Mucosa of rectum (tissue), 2 donors: ENCODE measurements around the gene ACTG2.
A peak's percentile ranks its signal among the peaks of the same experiment; 100 is the strongest.

ENCODE experiments used
- H3K27ac ChIP-seq, 2 donors: one replicate each; pipeline ENCODE4 v1.7.0; 2013; ENCODE audit warnings: inconsistent platforms in 2 of 2, low read depth in 2 of 2, low read length in 2 of 2
- H3K27me3 ChIP-seq, 2 donors: one replicate each; pipeline ENCODE4 v1.7.0; 2013; ENCODE audit warnings: low read length in 2 of 2; ENCODE audit not compliant: control insufficient read depth in 2 of 2, insufficient read depth in 2 of 2
- H3K36me3 ChIP-seq, 2 donors: one replicate each; pipeline ENCODE4 v1.7.0; 2013; ENCODE audit warnings: low read length in 2 of 2; ENCODE audit not compliant: control insufficient read depth in 2 of 2, insufficient read depth in 2 of 2
- H3K4me1 ChIP-seq, 2 donors: one replicate each; pipeline ENCODE4 v1.7.0; 2013; ENCODE audit warnings: low read length in 2 of 2, mild to moderate bottlenecking in 1 of 2; ENCODE audit not compliant: control insufficient read depth in 2 of 2, insufficient read depth in 2 of 2
- H3K4me3 ChIP-seq, 2 donors: one replicate each; pipeline ENCODE4 v1.7.0; 2013; ENCODE audit warnings: low read length in 2 of 2
- H3K9ac ChIP-seq, 2 donors: one replicate each; pipeline ENCODE4 v1.7.0; 2013; ENCODE audit warnings: low read length in 2 of 2, low read depth in 1 of 2, mild to moderate bottlenecking in 1 of 2
- H3K9me3 ChIP-seq, 2 donors: one replicate each; pipeline ENCODE4 v1.7.0; 2013; ENCODE audit warnings: low read length in 2 of 2; ENCODE audit not compliant: control insufficient read depth in 2 of 2
- donor health status: healthy.
- donor health status: Normal muscosa, but diverticular disease.

Gene ACTG2

DNA sequence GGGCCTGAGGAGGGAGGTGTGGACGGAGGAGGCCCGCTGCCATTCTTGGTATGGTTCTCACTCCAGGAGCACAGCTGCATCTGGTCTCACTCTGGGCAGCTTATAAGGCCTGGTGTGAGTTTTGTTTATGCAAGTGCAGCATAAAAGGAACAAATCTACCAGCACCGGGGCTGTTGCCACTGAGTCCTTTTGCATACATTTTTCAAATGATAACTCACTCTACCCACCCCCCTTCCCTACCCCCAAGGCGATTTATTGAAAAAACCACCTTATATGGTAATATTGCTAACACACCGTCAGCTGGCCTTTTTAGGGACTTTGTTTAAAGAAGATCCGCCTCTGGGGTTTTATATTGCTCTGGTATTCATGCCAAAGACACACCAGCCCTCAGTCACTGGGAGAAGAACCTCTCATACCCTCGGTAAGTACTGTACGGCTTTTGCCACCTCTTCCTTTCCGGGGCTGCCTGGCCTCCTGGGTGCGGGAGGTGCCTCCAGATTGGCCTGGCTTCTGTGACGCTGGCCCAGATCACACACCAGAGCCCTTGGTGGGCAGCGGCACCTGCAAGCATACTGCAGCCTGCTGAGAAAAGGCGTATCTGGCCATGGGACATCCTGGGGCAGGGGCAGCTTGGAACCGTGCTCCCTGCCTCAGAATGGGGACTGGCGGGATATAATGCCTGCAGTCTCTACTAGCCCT is at the start of gene ACTG2:
ACTG2 (plus strand) TSS at position 378 of the 699 bp plus-strand sequence. CDS start 8,304 bp downstream, outside the sequence.
- no peaks in the 10 kb centered on the region for H3K36me3 ChIP-seq
- peak within 1 kb of the TSS; percentile 10 to 33 for H3K9ac ChIP-seq
- H3K4me3 ChIP-seq = peak within 1 kb of the TSS; percentile 2 to 72
- H3K27ac ChIP-seq = peak within 1 kb of the TSS; percentile 77 to 81
- H3K27me3 ChIP-seq = no peaks in the 10 kb centered on the region
- H3K4me1 ChIP-seq = peaks cover 0 to 3% of the 10 kb centered on the region in 2 donors
- no peaks in the 10 kb centered on the region for H3K9me3 ChIP-seq

DNA sequence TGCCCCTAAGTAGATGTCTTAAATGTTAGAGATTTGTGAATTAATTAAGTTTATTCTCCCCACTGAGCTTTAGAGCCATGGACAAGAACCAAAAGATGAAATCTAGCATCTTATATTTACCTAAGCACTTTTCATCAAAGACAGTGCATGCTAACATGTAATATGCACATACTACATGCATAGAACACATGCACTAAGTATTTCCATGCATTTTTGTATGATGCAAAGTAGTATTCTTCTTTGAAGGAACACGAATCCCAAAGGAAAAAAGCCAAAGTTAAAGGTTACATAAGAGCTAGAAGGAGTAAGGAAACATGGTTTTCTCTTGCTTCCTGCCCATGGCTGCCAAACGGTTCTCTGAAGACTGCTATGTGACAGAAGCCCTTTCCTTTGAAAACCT is 48.7 kb upstream of the ACTG2 start:
- H3K4me1 ChIP-seq = peaks cover 3 to 11% of the 10 kb centered on the region in 2 donors
- H3K36me3 ChIP-seq = peaks cover 29 to 37% of the 10 kb centered on the region in 2 donors
- H3K27me3 ChIP-seq = no peaks in the 10 kb centered on the region
- no peak overlapping the region for H3K27ac ChIP-seq
- no peaks in the 10 kb centered on the region for H3K9me3 ChIP-seq
- no peak overlapping the region for H3K4me3 ChIP-seq
- no peak overlapping the region for H3K9ac ChIP-seq

DNA sequence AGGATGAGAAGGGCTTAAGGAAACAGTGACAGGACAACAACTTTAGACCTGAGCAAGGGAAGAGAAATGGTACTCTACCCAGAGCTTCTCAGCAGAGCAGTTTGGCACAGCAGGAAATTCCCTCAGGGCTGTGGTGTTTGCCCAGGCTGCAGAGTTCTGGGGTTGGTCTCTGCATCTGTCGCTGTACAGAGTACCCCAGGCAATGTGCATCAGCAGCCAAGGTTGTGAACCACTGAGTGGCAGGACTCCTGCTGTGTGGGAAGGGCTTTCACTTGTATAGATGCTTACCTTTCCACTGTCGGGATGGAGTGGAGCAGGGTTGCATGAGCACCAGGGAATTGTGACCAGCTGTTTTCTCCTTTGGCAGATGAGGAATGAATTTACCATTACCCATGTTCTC is 42.8 kb upstream of the ACTG2 start:
- no peak overlapping the region for H3K27ac ChIP-seq

DNA sequence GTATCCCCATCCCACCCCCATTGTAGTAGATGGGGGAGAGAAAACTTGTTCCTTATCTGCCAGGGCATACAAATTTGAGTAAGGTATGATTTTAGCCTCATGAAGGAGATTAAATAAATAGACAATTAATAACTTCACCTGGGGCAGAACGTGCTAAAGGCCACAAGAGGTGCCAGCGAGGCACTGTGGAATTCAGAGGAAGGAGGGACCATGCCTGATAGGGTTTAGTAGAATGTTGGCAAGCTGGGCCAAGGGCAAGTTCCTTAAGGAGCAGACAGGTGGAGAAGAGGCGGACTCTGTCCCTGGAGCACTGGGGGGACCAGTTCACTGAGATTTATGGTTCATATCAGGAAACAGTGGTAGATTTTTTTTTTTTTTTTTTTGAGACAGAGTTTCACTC is 41.5 kb upstream of the ACTG2 start:
- peaks cover 61 to 64% of the 10 kb centered on the region in 2 donors for H3K36me3 ChIP-seq
- no peaks in the 10 kb centered on the region for H3K27me3 ChIP-seq
- H3K4me3 ChIP-seq = no peak overlapping the region
- no peak overlapping the region for H3K27ac ChIP-seq
- H3K9me3 ChIP-seq = no peaks in the 10 kb centered on the region
- no peak overlapping the region for H3K9ac ChIP-seq
- no peaks in the 10 kb centered on the region for H3K4me1 ChIP-seq

More for the DNA sequence above, 42.8 kb upstream of the ACTG2 start:
- no peaks in the 10 kb centered on the region for H3K4me1 ChIP-seq
- peaks cover 55 to 61% of the 10 kb centered on the region in 2 donors for H3K36me3 ChIP-seq
- no peak overlapping the region for H3K4me3 ChIP-seq
- H3K9ac ChIP-seq = no peak overlapping the region
- H3K9me3 ChIP-seq = no peaks in the 10 kb centered on the region
- no peaks in the 10 kb centered on the region for H3K27me3 ChIP-seq

DNA sequence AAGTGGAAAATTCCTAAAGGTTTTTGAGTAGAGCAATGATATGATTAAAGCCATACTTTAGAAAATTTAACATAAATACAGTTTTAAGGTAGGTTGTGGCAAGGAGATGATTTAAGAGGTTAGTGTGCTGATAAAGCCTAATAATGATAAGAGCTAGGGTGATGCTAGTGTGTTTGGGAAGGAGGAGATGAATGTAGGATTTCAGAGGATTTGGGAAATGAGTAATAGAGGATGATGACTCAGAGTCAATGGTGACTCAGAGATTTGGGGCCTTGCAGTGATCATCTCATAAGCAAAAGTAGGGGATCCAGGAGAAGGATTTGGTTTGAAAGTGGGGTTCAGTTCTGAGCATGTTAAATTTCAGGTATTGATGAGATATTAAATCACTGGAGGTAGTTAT is 40.8 kb upstream of the ACTG2 start:
- no peak overlapping the region for H3K27ac ChIP-seq
- H3K4me1 ChIP-seq = no peaks in the 10 kb centered on the region
- H3K4me3 ChIP-seq = no peak overlapping the region
- H3K36me3 ChIP-seq = peaks cover 62 to 69% of the 10 kb centered on the region in 2 donors
- H3K9me3 ChIP-seq = no peaks in the 10 kb centered on the region
- H3K9ac ChIP-seq = no peak overlapping the region
- H3K27me3 ChIP-seq = no peaks in the 10 kb centered on the region

DNA sequence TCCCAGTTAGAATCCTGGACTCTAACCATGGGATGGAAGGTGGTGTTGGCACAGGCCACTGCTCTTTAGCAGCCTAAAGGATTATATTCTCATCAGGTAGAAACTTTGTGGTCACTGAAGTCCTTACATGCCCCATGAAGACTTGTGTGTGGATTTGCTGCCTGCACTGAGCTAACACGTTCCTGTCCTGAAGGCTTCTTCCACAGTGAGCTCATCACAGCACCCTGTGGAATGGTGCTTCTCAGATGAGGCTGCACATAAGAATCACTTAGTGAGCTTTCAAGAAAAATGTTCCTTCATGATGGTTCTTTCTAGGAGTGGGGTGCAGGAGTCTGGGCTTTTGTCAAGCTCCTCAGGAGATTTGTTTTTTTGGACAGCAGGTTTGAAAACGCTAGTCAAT is 37.3 kb upstream of the ACTG2 start:
- H3K36me3 ChIP-seq = peaks cover 64 to 66% of the 10 kb centered on the region in 2 donors
- H3K27ac ChIP-seq = no peak overlapping the region

DNA sequence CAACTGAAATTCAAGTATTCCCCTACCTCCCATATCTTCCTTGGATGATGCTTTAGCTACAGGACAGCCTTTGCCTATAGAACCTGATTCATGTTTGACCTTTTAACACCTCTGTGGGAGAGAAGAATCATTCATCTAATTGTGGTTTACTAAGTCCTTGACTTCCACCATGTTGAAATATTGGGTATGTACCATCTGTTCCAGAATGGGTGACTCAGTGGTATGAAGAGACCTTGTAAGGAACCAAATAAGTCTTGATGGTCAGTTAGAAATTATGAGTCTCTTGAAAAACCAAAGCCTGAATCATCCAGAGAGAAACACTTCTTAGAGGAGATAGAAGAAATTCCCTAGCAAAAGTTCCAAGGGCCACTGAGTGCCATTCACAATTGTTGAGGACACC is 36.6 kb upstream of the ACTG2 start:
- H3K36me3 ChIP-seq = peaks cover 61 to 70% of the 10 kb centered on the region in 2 donors

More for the DNA sequence above, 37.3 kb upstream of the ACTG2 start:
- no peaks in the 10 kb centered on the region for H3K9me3 ChIP-seq
- no peak overlapping the region for H3K9ac ChIP-seq
- H3K27me3 ChIP-seq = no peaks in the 10 kb centered on the region
- no peak overlapping the region for H3K4me3 ChIP-seq
- no peaks in the 10 kb centered on the region for H3K4me1 ChIP-seq

DNA sequence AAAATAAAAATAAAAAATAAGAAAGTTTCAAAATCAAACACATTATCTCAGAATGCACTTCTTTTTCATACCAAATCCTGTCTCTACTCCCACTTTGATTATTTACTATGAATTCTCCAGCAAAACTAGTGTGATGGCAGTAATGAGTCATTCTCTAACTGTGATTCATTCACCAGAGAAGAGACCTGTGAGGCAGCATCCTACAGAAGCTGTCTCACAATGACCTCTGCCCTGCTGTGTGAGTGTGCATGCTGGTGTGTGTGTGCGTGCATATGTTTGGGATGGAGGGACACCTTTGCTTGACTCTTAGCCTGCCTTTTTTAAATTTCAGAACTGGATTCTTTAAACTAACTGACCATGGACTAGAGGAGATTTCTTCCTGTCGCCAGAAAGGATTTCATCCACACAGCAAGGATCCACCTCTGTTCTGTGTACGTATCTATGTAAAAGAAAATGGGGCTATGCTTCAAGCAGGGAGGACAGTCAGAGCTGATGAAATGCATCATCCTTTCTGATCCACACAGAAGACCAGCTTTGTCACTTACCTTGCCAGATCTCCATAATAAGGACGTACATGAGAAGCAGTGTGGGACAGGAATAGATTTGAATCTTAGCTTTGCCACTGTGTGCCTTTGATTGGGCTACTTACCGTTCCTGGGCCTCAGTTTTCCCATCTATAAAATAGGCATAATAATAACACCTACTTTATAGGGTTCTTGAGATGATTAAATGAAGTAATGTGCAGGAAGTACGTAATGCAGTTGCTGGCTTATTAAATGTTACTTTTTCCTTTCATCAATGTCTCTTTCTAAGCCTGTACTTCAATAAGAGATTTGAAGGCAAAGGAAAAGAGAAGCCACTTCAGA is 32.9 kb upstream of the ACTG2 start:
- Histone ChIP-seq H3K4me1 (no peaks in the 10 kb centered on the region), H3K27me3 (no peaks in the 10 kb centered on the region), H3K36me3 (peaks cover 57 to 77% of the 10 kb centered on the region in 2 donors), H3K9ac (no peak overlapping the region), H3K4me3 (no peak overlapping the region), H3K27ac (no peak overlapping the region), H3K9me3 (no peaks in the 10 kb centered on the region)

More for the DNA sequence above, 36.6 kb upstream of the ACTG2 start:
- Histone ChIP-seq H3K4me3 (no peak overlapping the region), H3K27me3 (no peaks in the 10 kb centered on the region), H3K27ac (no peak overlapping the region), H3K4me1 (no peaks in the 10 kb centered on the region), H3K9ac (no peak overlapping the region), H3K9me3 (no peaks in the 10 kb centered on the region)

DNA sequence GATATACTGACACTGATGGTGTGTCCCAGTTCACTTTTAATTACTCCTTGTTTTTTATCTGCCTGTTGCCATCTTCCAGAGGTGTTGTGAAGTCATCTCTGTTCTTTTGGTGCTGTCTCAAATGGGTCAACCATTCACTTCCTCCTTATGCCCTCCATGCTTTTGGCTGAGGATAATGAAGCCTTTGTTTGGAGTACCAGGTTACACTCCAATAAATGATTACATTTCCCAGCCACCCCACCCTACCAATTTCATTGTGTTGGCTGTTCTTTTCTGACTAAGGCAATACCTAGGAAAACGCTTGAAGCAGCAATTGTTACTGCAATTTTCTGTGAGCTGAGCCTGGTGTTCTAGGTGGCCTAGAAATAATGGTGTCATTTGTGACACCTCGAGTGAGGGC is 29.8 kb upstream of the ACTG2 start:
- Histone ChIP-seq H3K9me3 (no peaks in the 10 kb centered on the region), H3K9ac (no peak overlapping the region), H3K36me3 (peaks cover 47 to 63% of the 10 kb centered on the region in 2 donors), H3K4me3 (no peak overlapping the region), H3K27me3 (no peaks in the 10 kb centered on the region), H3K27ac (no peak overlapping the region), H3K4me1 (no peaks in the 10 kb centered on the region)
